Measurements from ENCODE around the gene EMSY. TPM values are rescaled to one million over a fixed set of nuclear protein-coding genes. Genes with fewer than 3 reads are reported as not detected.

EMSY gene
- total and polyA plus RNA-seq, 2 of the 8 experiments (the other 6 are each of a cell fraction or from before 2014, with no cell fraction given), result 29.6 to 34.6 TPM

GRCh38 chr11:76558473-76558872 is 113.7 kb downstream of the EMSY start (continued):
- no peak for TF ChIP-seq TCF12 (IDR thresholded peaks at IDR 0.05; ENCODE audit: low read depth, low read length)
- no peak for TF ChIP-seq FOSL1 (IDR thresholded peaks at IDR 0.05; ENCODE audit: insufficient read depth, low read depth, low read length)
- no peak for TF ChIP-seq CBX8 (IDR thresholded peaks at IDR 0.05; ENCODE audit: borderline replicate concordance, low read depth, low read length)
- TF ChIP-seq KDM1A (IDR thresholded peaks at IDR 0.05; ENCODE audit: borderline replicate concordance, low read length), result no peak
- no peak for TF ChIP-seq SIX5 (IDR thresholded peaks at IDR 0.05; ENCODE audit: low read depth, low read length)
